Inflammatory macrophage treated with lipopolysaccharide for 4 hours (primary cell): Measurements from ENCODE around the gene CASQ1.

Experiments
- DNase-seq: peaks from one replicate; pipeline ENCODE4 v3.0.0-alpha.2; 2020

The CASQ1 gene

DNA sequence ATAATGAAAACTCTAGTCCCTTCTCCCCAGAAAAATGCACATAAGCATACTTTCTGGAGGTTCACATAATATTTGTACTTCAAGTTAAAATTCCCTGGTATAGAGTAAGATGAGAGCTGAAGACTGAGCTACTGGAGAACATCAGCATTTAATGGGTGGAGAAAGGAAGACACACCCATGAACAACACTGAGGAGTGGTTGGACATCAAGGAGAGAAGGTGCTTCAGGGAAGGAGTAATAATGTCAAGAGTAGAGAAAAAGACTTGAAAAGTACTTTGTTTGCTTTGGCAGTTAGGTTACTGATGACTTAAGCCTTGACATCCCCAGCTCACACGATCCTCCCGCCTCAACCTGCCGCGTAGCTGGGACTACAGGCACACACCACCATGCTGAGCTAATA lies 36.7 kb downstream of the CASQ1 start:
- DNase-seq = no peak

DNA sequence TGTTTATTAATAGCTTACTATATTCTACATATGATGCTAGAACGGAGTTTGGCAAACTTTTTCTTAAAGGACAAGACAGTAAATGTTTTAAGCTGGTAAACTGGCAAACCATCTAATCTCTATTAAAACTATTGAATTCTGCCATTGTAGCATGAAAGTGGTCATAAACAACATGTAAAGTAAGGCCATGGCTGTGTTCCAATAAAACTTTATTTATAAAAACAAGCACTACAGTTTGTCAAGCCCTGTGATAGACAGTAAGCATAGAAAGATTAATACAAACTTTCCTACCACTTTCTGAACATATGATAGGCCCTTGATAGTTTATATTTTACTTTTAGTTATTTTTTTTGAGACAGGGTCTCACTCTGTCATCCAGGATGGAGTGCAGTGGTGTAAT lies 37.2 kb downstream of the CASQ1 start:
- no peak for DNase-seq

DNA sequence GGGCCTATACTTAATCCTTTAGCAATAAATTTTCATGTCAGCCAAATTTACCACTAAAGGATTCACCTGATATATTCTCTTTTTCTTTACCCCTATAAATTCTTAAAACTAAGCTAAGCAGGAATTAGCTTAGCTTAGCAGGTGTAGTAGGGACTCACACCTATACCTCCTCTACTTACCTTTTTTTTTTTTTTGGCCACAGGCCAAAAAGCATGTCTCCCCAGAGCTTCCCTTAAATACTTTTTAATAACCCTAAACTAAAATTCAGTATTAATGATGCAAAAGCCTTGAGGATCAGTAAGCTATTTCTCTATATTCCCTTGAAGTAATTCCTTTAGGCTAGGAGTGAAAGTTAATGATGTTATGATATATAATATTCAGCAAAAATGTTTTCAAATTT lies 38.1 kb downstream of the CASQ1 start:
- no peak for DNase-seq

DNA sequence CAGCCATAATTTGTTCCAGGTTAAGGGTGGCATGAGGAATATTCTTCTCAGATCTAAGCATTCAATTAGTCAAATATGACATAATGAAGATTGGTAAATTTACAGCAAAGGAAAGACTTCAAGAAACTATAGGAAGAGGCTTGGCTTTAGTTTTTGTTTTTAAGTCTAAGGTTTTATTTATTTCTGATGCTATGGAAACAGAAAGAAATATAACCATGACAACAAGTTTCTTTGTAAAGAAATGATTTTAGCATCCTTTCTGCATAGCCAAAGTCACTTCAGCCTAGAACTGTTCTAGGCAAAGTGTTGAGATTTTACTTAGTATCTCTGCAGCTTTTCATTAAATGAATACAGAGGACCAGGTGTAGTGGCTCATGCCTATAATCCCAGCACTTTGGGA lies 42.5 kb downstream of the CASQ1 start:
- DNase-seq = no peak

DNA sequence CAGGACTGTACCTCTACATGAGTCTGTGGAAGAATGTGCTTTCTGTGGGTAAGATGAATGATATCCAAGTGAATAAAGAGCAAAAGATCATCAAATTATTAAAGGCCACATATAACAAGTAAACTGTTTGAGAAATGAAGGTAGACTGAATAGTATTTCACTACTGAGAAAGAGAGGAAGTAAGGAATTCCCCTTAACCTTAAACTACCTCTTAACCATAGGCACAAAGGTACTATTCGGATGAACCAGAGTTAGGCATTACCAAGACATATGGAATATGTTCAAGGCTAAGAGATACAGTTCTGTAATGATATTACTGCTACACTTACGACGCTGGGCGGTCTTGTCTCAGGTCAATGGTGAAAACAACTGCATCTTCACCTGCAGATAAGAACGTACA lies 46.4 kb downstream of the CASQ1 start:
- DNase-seq = no peak

DNA sequence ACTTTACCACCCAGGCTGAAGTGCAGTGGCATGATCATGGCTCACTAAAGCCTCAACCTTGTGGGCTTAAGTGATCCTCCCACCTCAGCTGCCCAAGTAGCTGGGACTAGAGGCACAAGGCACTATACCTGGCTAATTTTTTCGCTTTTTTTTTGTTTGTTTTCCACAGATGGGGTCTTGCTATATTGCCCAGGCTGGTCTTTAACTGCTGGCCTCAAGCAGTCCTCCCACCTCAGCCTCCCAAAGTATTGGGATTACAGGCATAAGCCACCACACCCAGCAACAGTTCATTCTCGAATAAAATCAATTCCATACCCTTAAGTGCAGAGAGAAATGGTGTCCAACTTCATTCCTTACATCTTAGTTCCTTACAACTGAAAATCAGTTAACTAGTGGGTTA lies 47.2 kb downstream of the CASQ1 start:
- DNase-seq = no peak

DNA sequence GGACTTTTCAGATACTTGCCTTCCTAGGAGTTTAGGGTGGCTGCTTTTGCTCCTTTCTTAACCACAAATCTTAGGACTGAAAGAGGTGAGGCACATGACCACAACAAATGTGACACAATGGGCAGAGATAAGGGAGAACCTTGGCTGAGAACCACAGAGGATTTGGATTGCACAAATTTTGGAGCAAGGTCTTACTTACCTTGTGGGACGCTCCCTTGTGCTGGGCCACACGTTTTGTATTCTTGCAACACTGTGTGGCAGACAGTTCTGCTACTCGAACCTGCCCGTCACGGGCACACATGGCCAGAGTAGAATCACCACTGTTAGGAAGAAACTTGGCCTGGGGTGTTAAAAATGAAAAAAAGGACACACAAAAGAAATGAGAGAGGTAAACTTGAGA lies 48.0 kb downstream of the CASQ1 start:
- DNase-seq = no peak

DNA sequence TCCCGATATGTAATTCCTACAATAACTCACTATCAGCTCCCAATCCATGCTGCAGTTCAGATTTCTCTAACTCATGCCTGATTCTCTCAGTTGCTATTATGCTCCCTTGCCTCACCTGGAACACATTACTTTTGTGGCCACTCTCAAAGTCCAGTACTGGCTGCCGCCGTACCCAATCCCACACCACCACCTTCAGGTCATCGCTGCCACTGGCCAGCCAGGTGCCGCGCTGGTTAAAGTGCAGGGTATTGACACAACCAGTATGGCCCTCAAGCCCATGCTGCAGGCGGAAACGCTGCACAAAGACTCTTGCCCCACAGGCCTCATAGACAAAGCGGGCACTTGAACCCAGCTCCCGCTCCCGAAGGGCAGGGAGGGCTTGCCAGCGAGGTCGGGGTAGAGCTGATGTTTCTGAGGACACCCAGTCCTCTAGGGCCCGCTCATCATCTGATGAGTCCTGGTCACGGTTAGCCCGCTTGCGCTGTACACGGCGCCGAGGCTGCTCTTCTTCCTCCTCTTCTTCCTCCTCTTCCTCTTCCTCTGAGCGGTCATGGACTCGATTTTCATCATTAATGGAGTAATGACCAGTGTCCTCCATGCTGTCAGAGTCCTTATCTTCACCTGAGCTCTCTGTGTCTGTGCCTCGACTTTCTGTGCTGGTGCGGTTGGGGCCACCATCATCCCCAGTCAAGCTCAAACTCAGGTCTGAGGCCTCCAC lies 49.4 kb downstream of the CASQ1 start:
- no peak for DNase-seq

DNA sequence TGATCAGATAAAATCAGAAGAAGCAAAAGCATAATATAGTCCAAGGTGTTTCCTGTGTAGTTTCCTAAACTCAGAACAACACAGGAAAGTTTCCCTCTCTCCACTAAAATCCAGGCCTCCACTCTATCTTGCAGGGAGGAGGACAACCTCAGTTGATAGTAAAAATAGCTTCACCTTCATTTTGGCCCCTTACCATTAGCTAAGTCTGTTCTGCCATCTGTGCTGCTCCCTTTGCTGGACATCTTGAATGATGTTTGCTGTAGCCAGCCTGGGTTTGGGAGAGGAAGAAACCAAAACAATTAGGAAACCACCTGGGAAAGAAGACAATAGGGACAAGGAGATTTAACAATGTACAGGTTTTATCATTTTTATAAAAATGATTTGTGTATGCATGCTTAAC lies 53.4 kb downstream of the CASQ1 start:
- DNase-seq = no peak

DNA sequence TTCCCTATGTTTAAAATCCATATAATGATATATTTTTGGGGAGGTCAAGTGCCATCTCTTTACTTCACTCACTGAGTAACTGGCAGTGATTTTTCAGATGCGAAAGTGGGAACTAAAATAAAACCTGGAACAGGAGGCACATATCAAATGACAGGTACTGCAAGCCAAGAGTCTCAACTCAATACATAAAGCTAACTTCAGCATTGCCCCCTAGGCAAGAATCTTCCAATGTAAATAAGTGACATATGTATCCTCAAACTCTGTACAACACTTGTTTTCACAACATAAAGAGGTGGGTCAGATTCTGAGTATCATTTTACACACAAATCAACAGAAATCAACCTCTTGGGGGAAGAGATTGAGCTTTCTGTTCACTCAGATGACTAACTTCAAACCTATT lies 53.8 kb downstream of the CASQ1 start:
- no peak for DNase-seq

DNA sequence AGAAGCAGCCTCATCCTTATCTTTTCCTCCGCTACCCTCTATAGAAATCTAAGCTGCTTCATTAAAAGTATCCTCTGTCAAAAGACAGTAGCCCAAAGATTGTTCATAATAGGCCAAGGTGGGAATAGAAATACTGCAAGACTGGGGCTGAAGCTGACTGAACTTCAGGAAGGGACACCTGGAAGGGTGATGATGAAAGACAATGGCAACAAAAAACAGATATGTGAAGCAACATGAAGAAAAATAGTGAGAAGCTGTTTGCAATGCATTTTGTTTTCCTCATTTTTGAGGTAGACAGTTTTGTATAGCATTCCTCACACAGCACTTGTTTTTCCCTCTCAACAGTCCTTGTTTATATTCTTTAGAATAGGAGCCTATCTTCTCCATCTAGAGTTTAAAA lies 55.1 kb downstream of the CASQ1 start:
- no peak for DNase-seq

DNA sequence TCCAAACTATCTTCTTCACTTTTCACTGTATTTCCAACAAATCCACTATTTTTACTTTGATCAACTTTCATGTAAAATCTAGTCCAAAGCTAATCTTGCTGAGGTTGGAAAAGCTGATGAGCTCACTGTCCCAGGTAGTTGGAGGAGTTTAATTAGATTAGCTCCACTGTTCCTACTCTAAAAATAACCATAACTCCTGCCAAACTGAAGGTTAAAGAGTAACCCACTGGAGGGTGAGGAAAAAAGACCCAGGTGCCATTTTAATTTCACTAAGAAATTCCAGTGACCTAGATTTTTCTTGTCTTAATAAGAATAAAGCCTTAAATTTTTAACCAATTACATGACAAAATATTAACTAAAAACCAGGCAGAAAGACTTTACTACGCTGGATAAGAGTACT lies 56.7 kb downstream of the CASQ1 start:
- DNase-seq = no peak

DNA sequence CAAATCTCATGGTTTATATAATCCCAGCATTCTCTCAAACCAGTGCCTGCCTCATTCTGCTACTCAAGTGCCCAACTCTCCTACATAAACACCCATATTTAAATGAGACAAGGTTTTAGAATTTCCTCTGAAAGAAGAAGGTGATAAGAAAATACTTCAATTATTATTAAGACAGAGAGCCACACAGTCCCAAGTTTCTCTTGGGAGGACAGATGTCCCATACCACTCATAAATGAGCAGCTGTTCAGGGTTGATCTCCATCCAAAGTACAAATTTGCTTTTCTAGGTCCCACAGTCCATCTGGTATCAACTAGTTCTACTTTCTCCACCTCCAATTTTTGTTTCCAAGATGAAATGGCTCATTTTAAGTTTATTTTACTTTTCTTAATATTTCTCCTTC lies 60.6 kb downstream of the CASQ1 start:
- no peak for DNase-seq
